SK-N-MC (cell line): ENCODE results near the gene CD3G.

Experiments used
- EZH2 ChIP-seq: fragments of 200-600 bp; sonication (generic); IDR thresholded peaks from one replicate; pipeline ENCODE4 v1.6.1; 2017; ENCODE audit warnings: antibody characterized with exemption
- FOXP2 ChIP-seq: optimal IDR thresholded peaks from 2 replicates; pipeline ENCODE3; 2011; ENCODE audit warnings: mild to moderate bottlenecking, moderate library complexity; ENCODE audit not compliant: insufficient read depth; ENCODE audit errors: extremely low read length, control extremely low read depth
- POLR2AphosphoS5 ChIP-seq: IDR thresholded peaks from 2 replicates; pipeline ENCODE4 v1.6.1; 2012; ENCODE audit warnings: mild to moderate bottlenecking, low read depth, low read length, borderline replicate concordance

GRCh38 chr11:118366287-118366686 lies 22.1 kb downstream of the CD3G start:
- TF ChIP-seq POLR2AphosphoS5 (no peak), EZH2 (no peak), FOXP2 (no peak)
